ENCODE data around the gene CNNM3. TPM values are rescaled to one million over a fixed set of nuclear protein-coding genes. Genes with fewer than 3 reads are reported as not detected.
A peak's percentile ranks its signal among the peaks of the same experiment; 100 is the strongest.

CNNM3 gene
- total RNA-seq, 4 donors from 2014 or later = 21.8 to 27.8 (median 22.9) TPM

DNA sequence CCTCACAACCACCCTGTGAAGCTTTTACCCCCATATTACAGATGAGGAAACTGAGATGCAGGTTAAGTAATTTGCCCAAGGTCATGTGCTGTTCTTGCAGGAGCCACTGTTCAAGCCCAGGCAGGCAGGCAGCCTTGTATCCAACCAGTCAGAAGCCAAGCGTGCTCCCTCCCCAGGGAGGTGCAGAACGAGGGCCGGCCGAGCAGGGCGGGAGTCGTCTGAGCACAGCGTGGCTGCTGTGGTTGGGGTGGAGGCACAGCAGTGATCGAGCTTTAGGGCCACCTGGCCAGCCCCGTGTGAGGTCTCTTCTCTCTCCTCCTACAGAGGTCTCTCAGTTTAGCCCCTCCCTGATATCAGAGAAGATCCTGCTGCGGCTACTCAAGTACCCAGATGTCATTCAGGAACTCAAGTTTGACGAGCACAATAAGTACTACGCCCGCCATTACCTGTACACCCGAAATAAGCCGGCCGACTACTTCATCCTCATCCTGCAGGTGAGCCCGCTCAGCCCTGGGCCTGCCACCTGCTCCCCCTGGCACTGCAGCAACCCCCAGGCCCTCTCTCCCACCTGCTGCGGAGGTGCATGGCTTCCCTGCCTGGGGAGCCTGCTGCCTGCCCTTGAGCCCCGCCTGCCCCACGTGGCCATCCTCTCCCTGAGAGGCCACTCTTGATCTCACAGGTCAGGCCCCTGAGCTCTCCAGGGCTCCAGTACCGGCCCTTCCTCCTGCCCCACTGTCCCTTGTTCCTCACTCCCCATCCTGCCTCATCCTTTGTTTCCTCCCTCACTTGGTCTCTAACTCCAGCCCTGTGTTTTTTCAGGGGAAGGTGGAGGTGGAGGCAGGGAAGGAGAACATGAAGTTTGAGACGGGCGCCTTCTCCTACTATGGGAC lies 17.1 kb upstream of the CNNM3 start:
- no peaks in the 10 kb centered on the region for H3K27me3 ChIP-seq
- no peak overlapping the region for H3K4me3 ChIP-seq
- peaks cover 0 to 11% (median 0%) of the 10 kb centered on the region in 4 donors for H3K4me1 ChIP-seq
- 85 to 90% methylated on average over 19 to 23 of the region's 23 CpGs for WGBS, 2 donors
- no peak overlapping the region for H3K27ac ChIP-seq
- H3K9me3 ChIP-seq = no peaks in the 10 kb centered on the region
- no peak for DNase-seq (ENCODE audit: low spot score in 2 of 2)
- peaks cover 0 to 44% (median 6%) of the 10 kb centered on the region in 3 donors for H3K36me3 ChIP-seq
- TF ChIP-seq EP300 (IDR thresholded peaks at IDR 0.05) = no peak
- no peak for TF ChIP-seq POLR2A (IDR thresholded peaks at IDR 0.05)
- TF ChIP-seq, protein P1, sequence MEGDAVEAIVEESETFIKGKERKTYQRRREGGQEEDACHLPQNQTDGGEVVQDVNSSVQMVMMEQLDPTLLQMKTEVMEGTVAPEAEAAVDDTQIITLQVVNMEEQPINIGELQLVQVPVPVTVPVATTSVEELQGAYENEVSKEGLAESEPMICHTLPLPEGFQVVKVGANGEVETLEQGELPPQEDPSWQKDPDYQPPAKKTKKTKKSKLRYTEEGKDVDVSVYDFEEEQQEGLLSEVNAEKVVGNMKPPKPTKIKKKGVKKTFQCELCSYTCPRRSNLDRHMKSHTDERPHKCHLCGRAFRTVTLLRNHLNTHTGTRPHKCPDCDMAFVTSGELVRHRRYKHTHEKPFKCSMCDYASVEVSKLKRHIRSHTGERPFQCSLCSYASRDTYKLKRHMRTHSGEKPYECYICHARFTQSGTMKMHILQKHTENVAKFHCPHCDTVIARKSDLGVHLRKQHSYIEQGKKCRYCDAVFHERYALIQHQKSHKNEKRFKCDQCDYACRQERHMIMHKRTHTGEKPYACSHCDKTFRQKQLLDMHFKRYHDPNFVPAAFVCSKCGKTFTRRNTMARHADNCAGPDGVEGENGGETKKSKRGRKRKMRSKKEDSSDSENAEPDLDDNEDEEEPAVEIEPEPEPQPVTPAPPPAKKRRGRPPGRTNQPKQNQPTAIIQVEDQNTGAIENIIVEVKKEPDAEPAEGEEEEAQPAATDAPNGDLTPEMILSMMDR (IDR thresholded peaks at IDR 0.05) = no peak

DNA sequence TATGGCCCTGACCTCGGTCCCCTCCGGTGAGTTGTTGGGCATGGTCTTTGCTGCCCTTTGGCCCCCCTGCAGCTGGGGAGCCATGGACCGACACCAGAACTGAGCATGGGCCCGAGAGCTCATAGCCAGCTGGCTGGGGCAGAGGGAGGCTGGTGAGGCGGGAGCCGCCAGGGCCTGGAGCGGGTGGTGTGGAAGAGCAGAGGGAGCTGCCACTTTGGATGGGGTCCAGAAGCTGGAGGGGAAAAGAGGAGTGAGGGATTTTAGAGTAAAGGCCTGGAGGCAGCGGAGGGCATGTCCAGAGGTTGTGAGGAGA lies 16.5 kb upstream of the CNNM3 start:
- Histone ChIP-seq H3K27me3 (no peaks in the 10 kb centered on the region), H3K36me3 (peaks cover 0 to 51% (median 6%) of the 10 kb centered on the region in 3 donors), H3K27ac (no peak overlapping the region), H3K4me1 (peaks cover 0 to 11% (median 0%) of the 10 kb centered on the region in 4 donors), H3K9me3 (no peaks in the 10 kb centered on the region), H3K4me3 (no peak overlapping the region)
- no peak for TF ChIP-seq POLR2A (IDR thresholded peaks at IDR 0.05)
- TF ChIP-seq EP300 (IDR thresholded peaks at IDR 0.05) = no peak
- TF ChIP-seq, protein P1 (IDR thresholded peaks at IDR 0.05) = no peak
- 90 to 92% methylated on average over 8 of the region's 8 CpGs for WGBS, 2 donors
- no peak for DNase-seq (ENCODE audit: low spot score in 2 of 2)

DNA sequence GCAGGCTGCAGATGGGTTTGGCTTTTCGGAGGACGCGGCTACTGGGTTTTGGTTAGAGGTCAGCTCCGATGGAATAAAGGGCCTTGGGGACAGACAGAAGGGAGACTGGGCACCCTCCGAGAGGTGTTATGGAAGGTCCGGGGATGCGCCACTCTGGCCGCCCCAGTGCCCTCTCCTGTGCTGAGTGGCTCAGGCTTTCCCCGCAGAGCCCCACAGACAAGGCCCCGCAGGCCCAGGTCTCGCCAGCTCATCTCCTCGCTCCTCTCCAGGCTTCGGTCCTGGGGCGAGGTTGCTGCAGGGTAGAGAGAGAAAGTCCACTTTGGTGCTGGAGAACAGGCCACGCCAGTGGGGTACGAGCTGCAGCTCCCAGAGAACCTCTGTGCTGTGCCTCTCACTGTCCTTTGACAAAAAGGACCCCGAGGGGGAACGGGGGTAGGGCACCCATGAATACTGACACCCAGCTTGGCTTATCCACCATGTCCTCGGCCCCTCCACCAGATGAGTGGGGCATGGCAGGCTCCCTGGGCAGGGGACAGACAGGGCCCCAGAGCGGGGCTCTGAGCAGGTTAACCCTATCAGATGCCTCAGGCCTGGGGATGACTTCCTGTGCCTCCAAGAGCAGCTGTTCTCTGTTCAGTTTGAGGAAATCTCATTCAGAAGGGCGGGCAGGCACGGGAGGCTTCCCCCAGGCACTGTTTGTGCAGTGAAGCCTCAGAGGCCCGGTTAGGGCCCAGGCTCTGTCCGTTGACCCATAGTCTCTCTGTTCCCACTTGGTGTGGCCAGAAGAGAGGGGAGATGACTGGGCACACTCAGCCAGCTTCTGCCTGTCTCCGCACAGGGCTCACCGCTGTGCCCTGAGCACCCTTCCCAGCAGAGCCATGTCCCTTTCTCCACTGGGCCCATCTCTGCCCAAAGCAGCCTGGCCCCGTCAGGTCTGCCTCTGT lies 15.7 kb upstream of the CNNM3 start:
- no peaks in the 10 kb centered on the region for H3K27me3 ChIP-seq
- no peaks in the 10 kb centered on the region for H3K9me3 ChIP-seq
- TF ChIP-seq, protein P1 (IDR thresholded peaks at IDR 0.05) = no peak
- no peak for TF ChIP-seq POLR2A (IDR thresholded peaks at IDR 0.05)
- 86 to 91% methylated on average over 21 to 24 of the region's 27 CpGs for WGBS, 2 donors
- DNase-seq (ENCODE audit: low spot score in 2 of 2) = no peak
- no peak overlapping the region for H3K4me3 ChIP-seq
- H3K27ac ChIP-seq = peak overlapping the region in 1 of 4 donors; percentile 9
- H3K4me1 ChIP-seq = peaks cover 0 to 11% (median 0%) of the 10 kb centered on the region in 4 donors
- H3K36me3 ChIP-seq = peaks cover 0 to 52% (median 6%) of the 10 kb centered on the region in 3 donors

DNA sequence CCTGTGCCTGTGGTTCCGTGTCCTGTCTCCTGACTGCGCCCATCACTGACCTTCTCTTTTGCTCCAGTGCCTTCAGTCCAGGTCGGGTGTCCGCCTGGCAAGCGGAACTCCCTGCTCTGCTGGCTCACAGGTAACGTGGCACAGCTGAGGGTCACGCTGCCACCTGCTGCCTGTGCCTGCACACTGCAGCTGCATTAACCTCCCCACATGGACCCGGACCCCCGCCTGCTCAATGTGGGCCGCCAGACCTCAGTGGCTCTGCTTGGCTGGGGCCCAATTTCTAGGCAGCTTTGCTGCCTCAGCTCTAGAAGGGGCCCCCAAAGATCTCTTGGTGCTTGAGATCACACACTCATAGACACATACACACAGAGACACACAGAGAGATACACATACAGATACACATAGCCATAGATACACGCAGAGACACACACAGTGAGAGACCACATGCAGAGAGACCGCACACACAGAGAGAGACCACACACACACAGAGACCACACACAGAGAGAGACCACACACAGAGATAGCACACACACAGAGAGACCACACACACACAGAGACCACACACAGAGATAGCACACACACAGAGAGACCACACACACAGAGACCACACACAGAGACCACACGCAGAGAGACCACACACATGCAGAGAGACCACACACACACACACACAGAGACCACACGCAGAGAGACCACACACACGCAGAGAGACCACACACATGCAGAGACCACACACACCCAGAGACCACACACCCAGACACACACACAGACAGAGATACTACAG lies 14.9 kb upstream of the CNNM3 start:
- no peak overlapping the region for H3K4me3 ChIP-seq
- H3K27me3 ChIP-seq = no peaks in the 10 kb centered on the region
- H3K36me3 ChIP-seq = peaks cover 0 to 52% (median 6%) of the 10 kb centered on the region in 3 donors
- peak overlapping the region in 2 of 4 donors; percentile 9 to 34 for H3K27ac ChIP-seq
- peak; percentile 40 to 63 for DNase-seq (ENCODE audit: low spot score in 2 of 2)
- no peaks in the 10 kb centered on the region for H3K9me3 ChIP-seq
- peaks cover 0 to 14% (median 2%) of the 10 kb centered on the region in 4 donors for H3K4me1 ChIP-seq
- TF ChIP-seq, protein P1 (IDR thresholded peaks at IDR 0.05) = peak; percentile 77 to 87 (median 82)
- no peak for TF ChIP-seq POLR2A (IDR thresholded peaks at IDR 0.05)
- WGBS, 2 donors = 46 to 50% methylated on average over 15 of the region's 15 CpGs
